IMR-90 (cell line): Measurements from ENCODE around the gene ALDH3B2. TPM values are rescaled to one million over a fixed set of nuclear protein-coding genes. Genes with fewer than 3 reads are reported as not detected.
"Not testable (repeated sequence)": the region's sequence is repeated elsewhere in the genome, so short reads cannot be mapped to it uniquely, and the experiment has no call there.

ENCODE experiments used
- ATAC-seq: fragments of 200-7000 bp; cut with Tn5 transposase; 2 replicates; pipeline ENCODE4 v1.9.1; 2020; ENCODE audit warnings: low read depth, mild to moderate bottlenecking, moderate library complexity
- BruUV-seq: library from RNA; stranded (reverse); fragments of 400-500 nt; replicated peaks from 2 replicates; lab custom pipeline; 2021; lab: Mats Ljungman, UMichigan
- CTCF ChIA-PET: fragments of 300-600 bp; formaldehyde crosslinking; extraction: SDS; loops from one replicate; lab custom pipeline; 2021; ENCODE audit warnings: antibody characterized with exemption; lab: Yijun Ruan, JAX
- POLR2A ChIA-PET: fragments of 300-600 bp; sonication (Branson Sonifier 250); formaldehyde crosslinking; loops from one replicate; lab custom pipeline; 2022; ENCODE audit warnings: antibody characterized with exemption; ENCODE audit not compliant: unreplicated experiment; lab: Charles Lee
- DNase-seq: peaks from one replicate; pipeline ENCODE4 v3.0.0; 2013
- H2AFZ ChIP-seq: replicated peaks from 2 replicates; pipeline ENCODE3; 2013; ENCODE audit warnings: low read length, mild to moderate bottlenecking; ENCODE audit not compliant: poor library complexity
- H2AK5ac ChIP-seq: 2 replicates; pipeline ENCODE4 v1.6.1; 2013; ENCODE audit warnings: low read depth, low read length, inconsistent platforms
- H2AK9ac ChIP-seq: replicated peaks from 2 replicates; pipeline ENCODE3; 2013; ENCODE audit warnings: mild to moderate bottlenecking, low read depth, low read length, moderate library complexity; ENCODE audit not compliant: poor library complexity
- H2BK120ac ChIP-seq: 2 replicates; pipeline ENCODE4 v1.6.1; 2013; ENCODE audit warnings: low read depth, low read length, inconsistent platforms
- H2BK15ac ChIP-seq: 3 replicates; pipeline ENCODE4 v1.6.1; 2013; ENCODE audit warnings: low read depth, low read length, inconsistent platforms
- H2BK20ac ChIP-seq: 2 replicates; pipeline ENCODE4 v1.6.1; 2013; ENCODE audit warnings: low read depth, mild to moderate bottlenecking, inconsistent platforms, low read length, moderate library complexity
- H2BK5ac ChIP-seq: 2 replicates; pipeline ENCODE4 v1.6.1; 2013; ENCODE audit warnings: mild to moderate bottlenecking, low read depth, low read length, inconsistent platforms; ENCODE audit not compliant: poor library complexity, severe bottlenecking
- H3K14ac ChIP-seq: replicated peaks from 2 replicates; pipeline ENCODE4 v1.6.1; 2013; ENCODE audit warnings: low read depth, low read length, inconsistent platforms
- H3K18ac ChIP-seq: 2 replicates; pipeline ENCODE4 v1.6.1; 2013; ENCODE audit warnings: low read depth, low read length, control low read depth
- H3K23ac ChIP-seq: 2 replicates; pipeline ENCODE4 v1.6.1; 2013; ENCODE audit warnings: low read depth, low read length, inconsistent platforms
- H3K27ac ChIP-seq: 2 replicates; pipeline ENCODE4 v1.5.1; 2013; ENCODE audit warnings: mild to moderate bottlenecking, control low read depth, low read length; ENCODE audit not compliant: insufficient read depth
- H3K27me3 ChIP-seq: 2 replicates; pipeline ENCODE4 v1.6.1; 2013; ENCODE audit warnings: low read length; ENCODE audit not compliant: control insufficient read depth, insufficient read depth
- H3K36me3 ChIP-seq: 2 replicates; pipeline ENCODE4 v1.6.1; 2013; ENCODE audit warnings: low read length, mixed read lengths; ENCODE audit not compliant: control insufficient read depth, insufficient read depth
- H3K4ac ChIP-seq: 2 replicates; pipeline ENCODE4 v1.6.1; 2013; ENCODE audit warnings: low read depth, low read length, inconsistent platforms
- H3K4me1 ChIP-seq: 2 replicates; pipeline ENCODE4 v1.6.1; 2013; ENCODE audit warnings: low read length, mixed read lengths; ENCODE audit not compliant: control insufficient read depth, insufficient read depth
- H3K4me2 ChIP-seq: 2 replicates; pipeline ENCODE4 v1.6.1; 2013; ENCODE audit warnings: low read depth, mild to moderate bottlenecking, control low read depth, low read length, moderate library complexity
- H3K4me3 ChIP-seq: 2 replicates; pipeline ENCODE4 v1.5.1; 2013; ENCODE audit warnings: low read depth, mild to moderate bottlenecking, control low read depth, low read length, moderate library complexity; ENCODE audit not compliant: insufficient read depth
- H3K56ac ChIP-seq: 2 replicates; pipeline ENCODE4 v1.6.1; 2013; ENCODE audit warnings: low read length, inconsistent platforms; ENCODE audit not compliant: insufficient read depth; ENCODE audit errors: extremely low read depth
- H3K79me1 ChIP-seq, 2 experiments: 2 replicates each; pipeline ENCODE4 v1.6.1; 2013; ENCODE audit warnings: low read length in 2 of 2, inconsistent platforms in 1 of 2, low read depth in 1 of 2
- H3K9ac ChIP-seq: 2 replicates; pipeline ENCODE4 v1.6.1; 2013; ENCODE audit warnings: low read depth, low read length, control low read depth
- H3K9me1 ChIP-seq: 2 replicates; pipeline ENCODE4 v1.6.1; 2013; ENCODE audit warnings: low read length, inconsistent platforms; ENCODE audit not compliant: insufficient read depth
- H3K9me3 ChIP-seq: 2 replicates; pipeline ENCODE4 v1.6.1; 2013; ENCODE audit warnings: low read length; ENCODE audit not compliant: control insufficient read depth, insufficient read depth
- H4K20me1 ChIP-seq: 2 replicates; pipeline ENCODE4 v1.6.1; 2013; ENCODE audit warnings: low read length, inconsistent platforms; ENCODE audit not compliant: insufficient read depth
- H4K5ac ChIP-seq: 2 replicates; pipeline ENCODE4 v1.6.1; 2013; ENCODE audit warnings: mild to moderate bottlenecking, low read depth, low read length, control low read depth
- H4K8ac ChIP-seq, 2 experiments: 2 replicates each; pipeline ENCODE4 v1.6.1; 2013; ENCODE audit warnings: low read depth in 2 of 2, low read length in 2 of 2, control low read depth in 1 of 2, inconsistent platforms in 1 of 2
- H4K91ac ChIP-seq: 2 replicates; pipeline ENCODE4 v1.6.1; 2013; ENCODE audit warnings: low read depth, low read length, inconsistent platforms; ENCODE audit not compliant: insufficient read depth
- WGBS, 2 experiments: methylation state at CpG; one replicate each; pipeline versions ENCODE4 v1.1.5 to v1.1.7; 2013; ENCODE audit warnings: missing lambda C conversion rate in 2 of 2; ENCODE audit not compliant: insufficient read length in 1 of 2; ENCODE audit errors: extremely low coverage in 2 of 2; 5-methylcytosine and 5-hydroxymethylcytosine counted together
- dilution Hi-C: fragments of 300-500 bp; cut with HindIII; formaldehyde crosslinking; loops from one replicate; pipeline ENCODE4 v1.14.3; 2018; ENCODE audit warnings: low sequenced_read_pairs; ENCODE audit not compliant: unreplicated experiment
- in situ Hi-C: fragments of 300-500 bp; cut with MboI; formaldehyde crosslinking; loops from 3 replicates; pipeline ENCODE4 v1.14.3; 2019; ENCODE audit warnings: low sequenced_read_pairs, inconsistent platforms, mixed read lengths
- intact Hi-C: fragments of 100-400 bp; cut with micrococcal nuclease; formaldehyde crosslinking; loops from 2 replicates; pipeline ENCODE4 v1.10.0; 2022
- polyA plus RNA-seq, 3 experiments: library from polyadenylated mRNA; depleted of rRNA; stranded (reverse); fragments of >200 nt; gene quantifications; 2 replicates each; pipeline ENCODE4 v1.2.3, GENCODE V29; 2012; ENCODE audit warnings: low replicate concordance in 1 of 3
- total RNA-seq: library from RNA; depleted of rRNA; stranded (reverse); fragments of >200 nt; gene quantifications from 2 replicates; pipeline ENCODE4 v1.2.3, GENCODE V29; 2012

ALDH3B2 gene
- total and polyA plus RNA-seq, 2 of the 4 experiments (the other 2 are of a cell fraction) = not detected

DNA sequence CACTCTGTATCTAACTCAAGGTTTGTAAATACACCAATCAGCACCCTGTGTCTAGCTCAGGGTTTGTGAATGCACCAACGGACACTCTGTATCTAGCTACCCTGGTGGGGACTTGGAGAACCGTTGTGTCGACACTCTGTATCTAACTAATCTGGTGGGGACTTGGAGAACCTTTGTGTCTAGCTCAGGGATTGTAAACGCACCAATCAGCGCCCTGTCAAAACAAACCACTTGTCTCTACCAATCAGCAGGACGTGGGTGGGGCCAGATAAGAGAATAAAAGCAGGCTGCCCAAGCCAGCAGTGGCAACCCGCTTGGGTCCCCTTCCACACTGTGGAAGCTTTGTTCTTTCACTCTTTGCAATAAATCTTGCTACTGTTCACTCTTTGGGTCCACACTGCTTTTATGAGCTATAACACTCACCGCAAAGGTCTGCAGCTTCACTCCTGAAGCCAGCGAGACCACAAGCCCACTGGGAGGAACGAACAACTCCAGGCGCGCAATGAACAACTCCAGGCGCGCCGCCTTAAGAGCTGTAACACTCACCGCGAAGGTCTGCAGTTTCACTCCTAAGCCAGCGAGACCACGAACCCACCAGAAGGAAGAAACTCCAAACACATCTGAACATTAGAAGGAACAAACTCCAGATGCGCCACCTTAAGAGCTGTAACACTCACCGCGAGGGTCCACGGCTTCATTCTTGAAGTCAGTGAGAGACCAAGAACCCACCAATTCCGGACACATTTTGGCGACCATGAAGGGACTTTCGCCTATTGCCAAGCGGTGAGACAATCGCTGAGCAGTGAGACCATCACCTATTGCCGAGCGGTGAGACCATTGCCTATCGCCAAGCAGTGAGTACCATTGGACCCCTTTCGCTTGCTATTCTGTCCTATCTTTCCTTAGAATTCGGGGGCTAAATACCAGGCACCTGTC lies 54.5 kb downstream of the ALDH3B2 start:
- H3K4me2 ChIP-seq, H4K8ac ChIP-seq, BruUV-seq, ATAC-seq, H3K9me1 ChIP-seq, in situ Hi-C loops, H2BK15ac ChIP-seq, H4K91ac ChIP-seq, H3K27ac ChIP-seq, H4K20me1 ChIP-seq, H3K4ac ChIP-seq, intact Hi-C loops, POLR2A ChIA-PET, H3K23ac ChIP-seq, H2BK120ac ChIP-seq, H3K4me3 ChIP-seq, H3K4me1 ChIP-seq, H3K18ac ChIP-seq, H2BK5ac ChIP-seq, H3K36me3 ChIP-seq, H3K14ac ChIP-seq, H3K79me1 ChIP-seq, dilution Hi-C loops, H2AFZ ChIP-seq, H3K9ac ChIP-seq, H2BK20ac ChIP-seq, H3K56ac ChIP-seq, H2AK9ac ChIP-seq, H3K9me3 ChIP-seq, H2AK5ac ChIP-seq, DNase-seq, H4K5ac ChIP-seq: not testable (repeated sequence)
- peaks cover 20% of the 10 kb centered on the region for H3K27me3 ChIP-seq
- CTCF ChIA-PET = interaction anchor here (1.4 kb wide), 1 partner anchor 8 kb away, joined by 3 read pairs; no protein-coding TSS in a partner anchor
- WGBS, 2 experiments = 91% methylated on average over 12 of the region's 33 CpGs; no CpG with 5 or more reads in 1 of the 2 experiments

DNA sequence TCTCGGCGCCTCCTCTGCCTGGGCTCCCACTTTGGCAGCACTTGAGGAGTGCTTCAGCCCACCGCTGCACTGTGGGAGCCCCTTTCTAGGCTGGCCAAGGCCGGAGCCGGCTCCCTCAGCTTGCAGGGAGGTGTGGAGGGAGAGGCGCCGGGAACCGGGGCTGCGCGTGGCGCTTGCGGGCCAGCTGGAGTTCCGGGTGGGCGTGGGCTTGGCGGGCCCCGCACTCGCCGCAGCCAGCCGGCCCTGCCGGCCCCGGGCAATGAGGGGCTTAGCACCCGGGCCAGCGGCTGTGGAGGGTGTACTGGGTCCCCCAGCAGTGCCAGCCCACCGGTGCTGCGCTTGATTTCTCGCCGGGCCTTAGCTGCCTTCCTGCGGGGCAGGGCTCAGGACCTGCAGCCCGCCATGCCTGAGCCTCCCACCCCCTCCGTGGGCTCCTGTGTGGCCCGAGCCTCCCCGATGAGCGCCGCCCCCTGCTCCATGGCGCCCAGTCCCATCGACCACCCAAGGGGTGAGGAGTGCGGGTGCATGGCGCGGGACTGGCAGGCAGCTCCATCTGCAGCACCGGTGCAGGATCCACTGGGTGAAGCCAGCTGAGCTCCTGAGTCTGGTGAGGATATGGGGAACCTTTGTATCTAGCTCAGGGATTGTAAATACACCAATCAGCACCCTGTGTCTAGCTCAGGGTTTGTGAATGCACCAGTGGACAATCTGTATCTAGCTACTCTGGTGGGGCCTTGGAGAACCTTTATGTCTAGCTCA lies 55.3 kb downstream of the ALDH3B2 start:
- CTCF ChIA-PET = interaction anchor here (1.4 kb wide), 1 partner anchor 9 kb away, joined by 3 read pairs; no protein-coding TSS in a partner anchor
- H3K79me1 ChIP-seq, H2AFZ ChIP-seq, H2AK9ac ChIP-seq, H3K9ac ChIP-seq, H4K20me1 ChIP-seq, H3K14ac ChIP-seq, intact Hi-C loops, H4K5ac ChIP-seq, H2BK20ac ChIP-seq, H3K56ac ChIP-seq, H3K4me3 ChIP-seq, H4K91ac ChIP-seq, in situ Hi-C loops, H2AK5ac ChIP-seq, H3K4ac ChIP-seq, H3K36me3 ChIP-seq, H3K4me1 ChIP-seq, H3K27ac ChIP-seq, H2BK5ac ChIP-seq, H2BK120ac ChIP-seq, DNase-seq, H3K23ac ChIP-seq, POLR2A ChIA-PET, H3K4me2 ChIP-seq, BruUV-seq, H3K18ac ChIP-seq, ATAC-seq, H4K8ac ChIP-seq, H2BK15ac ChIP-seq, dilution Hi-C loops, H3K9me3 ChIP-seq, H3K9me1 ChIP-seq: not testable (repeated sequence)
- WGBS, 2 experiments = 82% methylated on average over 6 of the region's 40 CpGs; no CpG with 5 or more reads in 1 of the 2 experiments
- H3K27me3 ChIP-seq = peaks cover 20% of the 10 kb centered on the region
